Astrocyte (in vitro differentiated cells and primary cell): ENCODE data around the gene IRX6.

ENCODE experiments used
- CTCF ChIP-seq: IDR thresholded peaks from 2 replicates; pipeline ENCODE4 v1.5.1; 2011; ENCODE audit warnings: low read depth, mild to moderate bottlenecking, inconsistent platforms, low read length, moderate library complexity; ENCODE audit not compliant: insufficient read depth
- EZH2 ChIP-seq: IDR thresholded peaks from 2 replicates; pipeline ENCODE4 v1.6.1; 2012; ENCODE audit warnings: mild to moderate bottlenecking, low read length, inconsistent platforms; ENCODE audit not compliant: insufficient read depth

- TF ChIP-seq CTCF, result no peak
- TF ChIP-seq EZH2, result no peak
These were observed 48.1 kb upstream of the IRX6 start for GRCh38 chr16:55275869-55276268.
